HG02870 (cell line): ENCODE measurements around the gene SSU72.

Experiments used
- ATAC-seq: cut with Tn5 transposase; IDR thresholded peaks from one replicate; pipeline ENCODE4 v1.9.1; 2021; ENCODE audit warnings: mild to moderate bottlenecking, moderate library complexity; ENCODE audit not compliant: unreplicated experiment

SSU72 gene

DNA sequence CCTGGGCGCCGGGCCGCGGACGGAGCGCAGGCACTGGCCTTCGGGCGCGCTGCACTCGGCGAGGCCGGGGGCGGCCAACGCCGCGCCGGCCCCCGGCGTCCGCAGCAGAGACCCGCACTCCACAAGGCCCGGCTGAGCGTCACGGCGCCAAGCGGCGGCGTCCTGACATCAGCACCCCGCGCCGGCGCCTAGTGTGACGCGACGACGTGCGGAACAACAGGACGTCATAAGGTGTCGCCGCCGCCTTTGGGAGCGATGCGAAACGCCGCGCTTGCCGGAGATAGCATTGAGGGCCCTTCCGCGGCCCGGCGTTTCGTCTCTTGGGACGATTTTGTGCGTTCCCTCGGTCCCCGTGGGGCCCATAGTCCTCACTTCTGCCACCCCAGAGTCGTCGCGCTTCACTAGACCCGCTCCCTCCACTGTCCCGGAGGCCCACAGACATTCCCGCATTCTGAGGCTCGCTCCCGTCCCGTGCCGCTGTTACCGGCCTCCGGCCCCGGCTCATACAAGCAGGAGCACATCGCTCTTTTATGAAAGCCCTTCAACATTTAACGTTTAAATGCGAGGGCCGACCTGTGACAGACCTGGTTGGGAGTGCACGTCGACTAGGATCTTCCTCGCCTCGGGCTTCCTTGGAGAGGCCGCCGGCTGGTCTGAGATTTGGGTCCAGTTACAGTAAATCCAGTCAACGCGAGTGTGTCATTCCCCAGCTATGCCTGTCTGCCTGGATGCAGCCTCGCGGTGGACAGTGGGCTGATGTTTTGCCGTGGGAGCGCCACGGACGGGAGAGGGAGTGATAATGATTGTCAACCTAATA is at the start of gene SSU72:
SSU72 (minus strand) TSS at position 143 of the 817 bp plus-strand sequence. CDS start 306 bp downstream, outside the sequence.
- peak; percentile 76 for ATAC-seq

DNA sequence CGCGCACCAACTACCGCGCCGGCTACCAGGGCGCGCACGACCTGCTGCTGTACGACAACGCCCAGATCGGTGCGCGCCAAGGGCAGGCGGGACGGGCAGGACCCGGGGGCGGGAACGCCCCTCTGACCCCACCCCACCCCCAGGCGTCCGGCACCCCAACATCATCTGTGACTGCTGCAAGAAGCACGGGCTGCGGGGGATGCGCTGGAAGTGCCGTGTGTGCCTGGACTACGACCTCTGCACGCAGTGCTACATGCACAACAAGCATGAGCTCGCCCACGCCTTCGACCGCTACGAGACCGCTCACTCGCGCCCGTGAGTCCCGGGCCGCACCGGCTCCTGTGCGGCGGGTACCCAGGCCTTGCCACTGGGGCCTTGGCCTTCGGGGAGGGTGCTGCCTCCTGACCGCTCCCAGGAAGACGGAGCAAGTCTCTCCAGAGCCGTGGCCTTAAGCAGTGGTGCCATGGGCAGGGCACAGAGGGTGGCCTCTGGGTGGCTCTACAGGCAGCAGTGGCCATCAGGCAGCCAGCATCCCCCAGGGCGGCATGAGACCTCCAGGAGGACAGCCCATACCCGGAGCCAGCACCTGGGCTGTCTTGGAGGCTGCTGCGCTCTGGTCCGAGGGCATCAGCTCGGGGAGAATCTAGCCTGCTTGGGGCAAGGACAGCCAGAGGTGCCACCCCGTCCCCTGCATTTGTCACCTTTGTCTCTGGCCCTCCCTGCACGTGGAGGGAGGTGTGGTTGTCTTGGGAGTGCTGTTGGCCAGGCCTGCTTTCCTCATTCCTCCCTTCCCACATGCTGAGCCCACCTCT is 49.2 kb upstream of the SSU72 start:
- no peak for ATAC-seq

- no peak for ATAC-seq
Observed at GRCh38 chr1:1623181-1623630, 48.5 kb upstream of the SSU72 start.

DNA sequence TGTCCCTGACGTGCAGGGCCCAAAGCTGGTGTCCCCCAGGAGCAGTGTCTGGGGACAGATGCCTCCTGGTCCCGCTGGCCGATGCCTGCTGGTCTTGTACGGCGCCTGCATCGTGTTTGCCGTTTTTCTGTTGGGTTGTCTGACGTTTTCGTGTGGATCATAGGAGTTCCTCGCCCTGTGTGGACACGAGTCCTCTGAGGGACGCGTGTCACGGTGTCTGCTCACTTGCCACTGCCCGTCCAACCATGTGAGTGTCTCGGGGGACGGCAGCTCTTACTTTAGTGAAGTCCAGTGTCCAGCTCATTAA is 48.1 kb upstream of the SSU72 start:
- no peak for ATAC-seq

GRCh38 chr1:1622010-1622787 is 47.5 kb upstream of the SSU72 start:
- ATAC-seq, result no peak

GRCh38 chr1:1621173-1622009 is 46.7 kb upstream of the SSU72 start:
- ATAC-seq, result no peak

GRCh38 chr1:1620433-1621139 is 45.9 kb upstream of the SSU72 start:
- ATAC-seq, result no peak

GRCh38 chr1:1619917-1620361 is 45.3 kb upstream of the SSU72 start:
- ATAC-seq, result no peak

GRCh38 chr1:1618396-1619068 is 43.9 kb upstream of the SSU72 start:
- no peak for ATAC-seq

DNA sequence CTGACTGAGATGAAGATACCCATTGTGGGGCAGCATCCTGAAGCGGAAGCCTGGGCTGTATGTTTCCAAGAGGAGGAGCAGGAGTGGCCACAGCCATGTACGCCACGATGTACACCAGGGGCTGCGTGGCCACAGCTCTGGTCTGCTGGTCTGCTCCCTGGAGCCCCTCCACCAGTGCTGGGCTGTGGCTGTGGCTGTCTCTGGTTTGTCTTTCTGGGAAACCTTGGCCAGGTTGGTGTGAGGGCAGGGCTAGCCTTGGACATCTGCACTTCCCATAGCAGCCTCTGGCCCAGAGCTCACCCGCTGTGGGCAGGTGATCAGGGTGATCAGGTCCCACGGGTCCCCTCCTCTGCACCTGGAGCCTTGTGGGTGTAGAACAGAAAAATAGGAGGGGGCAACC is 43.3 kb upstream of the SSU72 start:
- ATAC-seq, result no peak

GRCh38 chr1:1617516-1617915 is 42.9 kb upstream of the SSU72 start:
- ATAC-seq, result no peak

DNA sequence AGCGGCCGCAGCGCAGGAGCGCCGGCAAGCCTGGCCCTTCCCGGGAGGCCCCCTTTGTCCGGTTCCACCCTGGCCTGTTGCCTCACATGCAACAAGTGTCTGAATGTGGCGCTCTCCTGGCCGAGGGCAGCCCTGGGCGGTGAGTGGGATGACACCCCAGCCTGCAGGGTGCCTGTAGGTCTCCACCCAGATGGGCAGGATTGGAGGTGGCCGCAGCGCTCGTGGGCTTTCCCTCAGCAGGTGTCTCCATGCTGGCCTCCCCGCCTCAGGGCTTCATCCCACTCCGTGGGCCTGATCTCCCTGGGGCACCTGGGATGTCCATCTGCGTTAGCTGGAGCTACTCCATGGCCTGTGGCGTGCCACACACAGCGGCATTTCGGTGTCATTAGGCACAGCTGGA is 42.2 kb upstream of the SSU72 start:
- ATAC-seq, result no peak

GRCh38 chr1:1616045-1616790 is 41.6 kb upstream of the SSU72 start:
- ATAC-seq, result peak; percentile 19

- peak; percentile 87 for ATAC-seq
Observed at GRCh38 chr1:1615256-1616044, 40.8 kb upstream of the SSU72 start, which contains the start of gene MIB2. Gene MIB2, plus strand, starts transcription at chr1:1615500. Its CDS starts 7,953 bp downstream, at chr1:1623453.

GRCh38 chr1:1614954-1615255 is 40.2 kb upstream of the SSU72 start:
- no peak for ATAC-seq

- ATAC-seq, result no peak
Observed at GRCh38 chr1:1614204-1614953, 39.7 kb upstream of the SSU72 start.

GRCh38 chr1:1613509-1614082 is 38.9 kb upstream of the SSU72 start:
- ATAC-seq, result no peak
